A549 (cell line): ENCODE measurements around the gene A4GALT.

ENCODE experiments used
- CHD2 ChIP-seq: fragments of 150-350 bp; IDR thresholded peaks from 2 replicates; pipeline ENCODE4 v1.6.1; 2014; ENCODE audit warnings: low read length; ENCODE audit not compliant: partially characterized antibody
- CHD4 ChIP-seq: fragments of 200-600 bp; sonication (generic); IDR thresholded peaks from 2 replicates; pipeline ENCODE4 v1.6.1; 2016; ENCODE audit warnings: antibody characterized with exemption, mild to moderate bottlenecking, borderline replicate concordance
- CTCF ChIP-seq: fragments of >200 bp; sonication (Bioruptor Twin); formaldehyde crosslinking; IDR thresholded peaks from 3 replicates; pipeline ENCODE4 v1.5.1; 2016
- EP300 ChIP-seq, 2 experiments: fragments of >200 bp; sonication (Bioruptor Twin); formaldehyde crosslinking; IDR thresholded peaks; 2 replicates in 1 of 2; 3 replicates in 1 of 2; pipeline ENCODE4 v1.6.1; 2016 to 2017
- KDM1A ChIP-seq: fragments of 200-600 bp; sonication (generic); IDR thresholded peaks from 2 replicates; pipeline ENCODE4 v1.6.1; 2016; ENCODE audit warnings: low read depth, mild to moderate bottlenecking
- RAD21 ChIP-seq, 2 experiments: fragments of >200 bp in 1 of 2; sonication (Bioruptor Twin) in 1 of 2; formaldehyde crosslinking in 1 of 2; IDR thresholded peaks in 1 of 2; conservative IDR thresholded peaks in 1 of 2; 2 replicates in 1 of 2; 3 replicates in 1 of 2; pipeline ENCODE4 v1.6.1; 2012 to 2018; ENCODE audit warnings: inconsistent platforms in 1 of 2
- RFX5 ChIP-seq: fragments of 450-650 bp; IDR thresholded peaks from 2 replicates; pipeline ENCODE4 v1.7.1; 2014; ENCODE audit warnings: antibody characterized with exemption, mild to moderate bottlenecking, moderate library complexity
- SMC3 ChIP-seq: fragments of >200 bp; sonication (Bioruptor Twin); formaldehyde crosslinking; IDR thresholded peaks from 3 replicates; pipeline ENCODE4 v1.6.1; 2018; ENCODE audit warnings: inconsistent platforms

- TF ChIP-seq KDM1A, result no peak
- no peak for TF ChIP-seq SMC3
- no peak for TF ChIP-seq EP300 (IDR thresholded peaks at IDR 0.05)
- no peak for TF ChIP-seq CHD4
- no peak for TF ChIP-seq CHD2
- no peak for TF ChIP-seq RAD21 (conservative IDR thresholded peaks at IDR 0.05 in 1 of 2, IDR thresholded peaks at IDR 0.05 in 1 of 2)
- TF ChIP-seq CTCF, result no peak
- TF ChIP-seq RFX5, result no peak
These were observed 9.4 kb downstream of the A4GALT start for GRCh38 chr22:42711281-42711731.
